Right renal pelvis (tissue), 4 donors: ENCODE data around the gene UBE2S. TPM values are rescaled to one million over a fixed set of nuclear protein-coding genes. Genes with fewer than 3 reads are reported as not detected.
"Not testable (repeated sequence)": the region's sequence is repeated elsewhere in the genome, so short reads cannot be mapped to it uniquely, and the experiment has no call there.

Source experiments
- DNase-seq, 4 donors: peaks; one replicate each; pipeline ENCODE4 v3.0.0-alpha.2; 2013; ENCODE audit warnings: low read depth in 4 of 4, low spot score in 3 of 4, missing footprints in 1 of 4
- polyA plus RNA-seq, 4 donors: library from polyadenylated mRNA; unstranded; fragments of 120-200 nt; gene quantifications; one replicate each; pipeline ENCODE4 v1.2.1, GENCODE V29; 2013; ENCODE audit not compliant: insufficient read length in 4 of 4

Gene UBE2S
- 10 to 100 TPM; 42.6 to 69.0 (median 48.9) TPM for polyA plus RNA-seq

DNA sequence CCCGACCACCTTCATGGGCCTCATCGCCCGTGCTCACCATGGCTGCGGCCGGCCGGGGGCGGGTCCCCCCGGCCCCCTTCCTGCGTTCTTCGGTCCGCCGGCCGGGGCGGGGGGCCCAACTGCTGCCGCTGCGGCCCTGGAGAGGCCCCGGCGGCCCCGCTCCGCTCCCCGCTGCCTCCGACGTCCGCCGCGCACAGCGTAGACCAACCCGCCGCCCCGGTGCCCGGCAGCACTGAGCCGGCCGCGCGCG is at the start of gene UBE2S:
Gene UBE2S, minus strand, starts transcription at position 239 of the 250 bp plus-strand sequence. Its CDS starts 199 bp downstream, at position 40.
- not testable (repeated sequence) for DNase-seq

GRCh38 chr19:55456347-55456746 is 48.8 kb upstream of the UBE2S start:
- DNase-seq: no peak

- no peak for DNase-seq
These were observed 48.1 kb upstream of the UBE2S start for GRCh38 chr19:55455576-55456235.

GRCh38 chr19:55454787-55455243 is 47.2 kb upstream of the UBE2S start:
- DNase-seq: no peak

DNA sequence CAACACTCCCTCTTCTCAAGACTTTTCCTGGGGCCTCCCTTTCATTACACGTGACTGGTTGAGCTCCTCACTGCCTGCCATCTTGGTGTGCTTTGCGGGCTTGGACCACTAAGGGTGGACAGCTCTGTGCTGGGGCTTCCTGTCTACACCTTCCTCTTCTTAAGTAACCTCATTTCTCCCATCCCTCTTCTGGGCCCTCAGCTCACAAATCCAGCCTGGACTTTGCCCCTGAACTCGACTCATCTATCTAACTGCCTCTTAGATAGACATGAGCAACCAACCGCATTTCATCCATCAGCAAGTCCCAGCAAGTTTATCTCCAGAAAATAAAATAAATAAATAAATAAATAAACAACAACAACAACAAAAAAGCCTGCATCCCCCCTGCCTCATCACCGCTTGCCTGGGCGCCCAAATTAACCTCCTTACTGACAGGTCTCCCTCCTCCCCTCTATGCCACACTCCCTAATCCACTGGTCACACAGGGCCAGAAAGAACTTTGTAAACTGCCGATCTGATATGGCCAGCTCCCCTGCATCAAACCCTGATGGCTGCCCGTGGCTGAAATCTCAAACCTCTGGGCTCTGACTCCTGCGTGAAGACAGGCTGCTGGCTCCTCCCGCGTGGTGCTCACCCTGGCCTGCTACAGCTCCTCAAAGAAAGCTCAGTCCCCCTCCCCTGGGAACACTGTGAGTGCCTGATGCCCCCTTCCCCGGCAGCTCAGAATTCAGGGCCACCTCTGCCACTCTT is 46.1 kb upstream of the UBE2S start:
- no peak for DNase-seq

DNA sequence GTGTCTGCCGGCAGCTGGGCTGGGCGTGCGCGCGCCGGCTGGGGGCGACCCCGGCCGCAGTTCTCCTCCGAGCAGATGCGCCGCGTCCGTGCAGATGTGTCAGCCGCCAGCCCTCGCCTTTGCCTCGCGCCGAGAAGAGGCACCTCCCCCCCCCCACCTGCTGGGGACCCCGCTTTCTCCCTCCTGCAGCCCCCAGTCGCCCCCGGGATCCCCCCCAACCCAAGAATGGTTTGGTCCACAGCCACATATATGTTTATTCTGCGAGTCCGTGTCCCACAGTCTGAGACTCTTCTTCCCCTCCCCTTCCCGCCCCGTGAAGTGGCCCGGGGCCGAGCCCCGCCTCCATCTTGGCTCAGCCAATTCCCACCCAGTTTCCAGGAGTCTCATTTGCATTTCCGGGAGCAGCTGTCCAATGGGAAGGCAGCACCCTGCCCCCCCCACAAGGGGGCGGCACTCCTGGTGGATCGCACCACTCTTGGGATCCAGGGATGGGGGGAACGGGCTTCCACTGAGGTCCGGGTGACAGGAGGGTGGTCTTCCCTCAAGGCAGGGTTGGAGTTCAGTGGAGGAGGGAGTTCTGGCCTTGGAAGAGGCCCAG is 45.3 kb upstream of the UBE2S start:
- peak; percentile 74 to 80 (median 78) for DNase-seq

DNA sequence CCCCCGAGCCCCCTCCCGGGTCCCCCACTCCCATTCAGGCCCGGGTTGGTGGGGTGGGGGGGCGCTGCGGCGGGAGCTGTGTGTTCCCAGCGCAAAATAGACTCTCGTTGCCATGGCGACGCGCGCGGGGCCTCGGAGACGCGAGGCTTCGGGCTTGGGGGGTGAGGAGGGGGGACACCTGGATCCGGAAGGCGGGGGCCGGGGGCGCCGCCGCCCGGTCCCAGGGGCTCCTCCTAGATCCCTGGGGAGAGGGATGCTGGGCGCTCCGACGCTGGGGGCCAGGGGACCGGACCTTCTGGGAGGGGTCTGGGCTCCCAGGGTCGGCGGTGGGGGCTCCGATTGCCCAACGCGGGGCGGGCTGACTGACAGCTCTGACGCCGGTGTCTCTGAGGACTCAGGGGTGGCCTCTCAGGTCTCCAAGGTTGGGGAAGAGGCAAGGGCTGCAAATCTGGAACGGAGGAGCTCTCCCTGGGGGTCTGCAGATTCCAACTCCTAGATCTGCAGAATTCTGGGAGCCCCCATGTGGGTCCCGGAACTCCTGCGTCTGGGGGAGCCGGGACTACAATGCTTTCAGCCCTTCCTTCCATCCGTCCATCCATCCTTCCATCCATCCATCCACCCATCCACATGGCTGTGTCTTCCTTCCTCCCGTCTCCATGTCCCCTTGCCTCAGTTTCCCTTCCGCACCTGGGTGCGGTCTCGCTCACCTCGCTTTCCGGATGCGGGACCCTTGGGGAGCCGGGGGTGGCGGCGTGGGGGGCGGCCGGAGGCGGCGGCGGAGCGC is 44.6 kb upstream of the UBE2S start:
- no peak for DNase-seq

GRCh38 chr19:55451163-55451964 is 43.8 kb upstream of the UBE2S start:
- no peak for DNase-seq

GRCh38 chr19:55449469-55449868 is 41.9 kb upstream of the UBE2S start:
- no peak for DNase-seq

GRCh38 chr19:55448175-55448490 is 40.5 kb upstream of the UBE2S start:
- DNase-seq: not testable (repeated sequence)

DNA sequence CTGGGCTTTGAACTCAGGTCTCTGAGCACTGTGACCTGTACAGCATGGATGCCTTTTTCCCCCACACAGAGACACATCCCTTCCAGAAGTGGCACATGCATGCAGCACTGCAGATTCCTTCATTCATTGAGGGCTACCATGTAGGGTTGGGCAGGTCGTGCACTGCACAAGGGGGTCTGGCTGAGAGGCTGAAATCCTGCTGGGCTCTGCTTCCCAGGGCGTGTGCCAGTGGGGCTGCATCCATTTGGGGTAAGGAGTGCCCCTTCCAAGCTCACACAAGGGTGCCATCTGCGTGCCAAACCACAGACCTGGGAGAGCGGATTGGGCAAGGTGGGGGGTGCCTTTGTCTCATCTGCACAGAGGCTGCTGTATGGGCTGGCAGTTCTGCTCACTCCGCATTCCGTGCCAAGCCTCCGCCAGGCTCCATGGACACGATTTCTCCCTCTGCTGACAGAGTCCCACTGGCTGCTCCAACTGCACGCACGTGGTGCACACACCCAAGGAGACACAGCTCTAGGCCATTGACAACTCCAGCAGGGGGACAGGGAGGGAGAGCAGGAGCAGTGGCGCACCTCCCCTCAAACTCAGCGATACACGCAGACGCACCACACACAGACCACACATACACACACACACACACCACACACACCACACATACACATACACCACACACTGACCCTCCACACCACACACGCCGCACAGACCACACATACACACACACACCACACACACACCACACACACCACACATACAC is 40.0 kb upstream of the UBE2S start:
- no peak for DNase-seq

DNA sequence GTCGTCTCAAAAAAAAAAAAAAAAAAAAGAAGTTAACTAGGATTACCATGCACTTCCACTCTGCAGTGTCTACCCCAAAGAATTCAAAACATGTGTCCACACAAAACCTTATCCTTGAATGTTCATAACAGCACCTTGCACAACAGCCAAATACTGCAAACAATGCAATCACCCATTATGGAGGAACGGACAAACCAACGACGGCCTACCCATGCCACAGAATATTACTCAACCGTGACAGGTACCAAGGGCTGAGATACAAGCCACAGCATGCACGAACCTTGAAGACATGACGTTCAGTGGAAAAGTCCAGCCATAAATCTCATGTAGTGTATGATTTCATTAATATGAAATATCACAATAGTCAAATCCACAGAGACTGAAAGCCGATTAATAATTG is 38.5 kb upstream of the UBE2S start:
- DNase-seq: no peak

GRCh38 chr19:55444646-55445045 is 37.1 kb upstream of the UBE2S start:
- DNase-seq: no peak

DNA sequence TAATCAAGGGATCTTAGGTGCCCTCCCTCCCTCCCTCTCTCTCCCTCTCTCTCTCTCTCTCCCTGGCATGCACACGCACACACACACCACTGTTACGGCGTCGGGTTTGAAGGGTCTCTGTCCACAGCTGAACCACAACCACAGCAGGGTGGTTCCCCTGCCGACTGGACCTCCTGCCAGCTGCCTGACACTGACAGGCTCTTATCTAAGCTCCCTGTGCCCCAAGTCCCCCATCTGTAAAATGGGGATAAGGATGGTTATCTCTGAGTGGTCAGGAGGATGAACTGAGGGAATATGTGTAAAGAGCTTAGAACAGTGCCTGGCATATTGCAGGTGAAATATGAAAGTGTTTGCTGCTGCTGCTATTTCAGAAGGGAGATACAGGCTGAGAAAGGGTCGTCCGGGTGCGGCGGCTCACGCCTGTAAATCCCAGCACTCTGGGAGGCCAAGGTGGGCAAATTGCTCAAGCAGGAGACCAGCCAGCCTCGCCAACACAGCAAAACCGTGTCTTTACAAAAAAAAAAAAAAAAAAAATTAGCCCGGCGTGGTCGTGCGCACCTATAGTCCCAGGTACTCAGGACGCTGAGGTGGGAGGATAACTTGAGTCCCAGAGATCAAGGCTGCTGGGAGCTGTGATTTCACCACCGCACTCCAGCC is 36.4 kb upstream of the UBE2S start:
- DNase-seq: no peak

DNA sequence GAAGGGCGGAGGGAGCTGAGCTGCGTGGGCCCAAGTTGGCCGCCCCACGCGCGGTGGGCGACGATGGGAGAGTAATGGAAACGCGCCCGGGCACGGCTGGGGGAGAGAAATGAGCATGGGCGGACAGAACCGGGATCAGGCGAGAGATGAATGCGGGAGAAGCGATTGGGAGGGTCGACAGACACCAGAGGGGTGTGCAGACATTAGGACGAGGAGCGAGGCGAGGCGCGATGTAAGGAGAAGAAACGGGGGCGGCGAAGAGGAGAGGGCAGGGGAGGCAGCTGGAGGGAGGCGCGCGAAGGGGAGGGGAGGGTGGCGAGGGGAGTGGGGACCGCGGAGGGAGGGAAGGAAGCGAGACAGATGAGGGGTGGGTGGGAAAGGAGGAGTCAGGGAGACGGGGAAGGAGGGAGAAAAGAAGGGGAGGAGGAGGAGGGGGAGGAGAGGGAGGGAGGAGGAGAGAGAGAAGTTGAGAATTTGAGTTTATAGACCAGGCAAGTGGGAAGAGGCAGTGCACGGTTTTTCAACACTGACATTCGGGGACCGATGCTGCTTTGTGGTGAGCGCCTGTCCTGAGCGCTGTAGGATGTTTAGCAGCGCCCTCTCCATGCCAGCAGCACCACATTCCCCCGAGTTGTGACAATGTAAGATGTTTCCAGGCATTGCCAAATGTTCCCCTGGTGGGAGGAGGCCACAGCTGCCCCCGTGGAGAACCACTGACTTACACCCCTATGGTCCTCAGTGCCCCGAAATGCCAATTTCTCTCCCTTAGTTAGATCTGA is 35.6 kb upstream of the UBE2S start, which contains the start of gene SHISA7:
Gene SHISA7, minus strand, starts transcription at position 256 of the 779 bp plus-strand sequence. CDS start 437 bp downstream, outside the sequence.
- DNase-seq: no peak

DNA sequence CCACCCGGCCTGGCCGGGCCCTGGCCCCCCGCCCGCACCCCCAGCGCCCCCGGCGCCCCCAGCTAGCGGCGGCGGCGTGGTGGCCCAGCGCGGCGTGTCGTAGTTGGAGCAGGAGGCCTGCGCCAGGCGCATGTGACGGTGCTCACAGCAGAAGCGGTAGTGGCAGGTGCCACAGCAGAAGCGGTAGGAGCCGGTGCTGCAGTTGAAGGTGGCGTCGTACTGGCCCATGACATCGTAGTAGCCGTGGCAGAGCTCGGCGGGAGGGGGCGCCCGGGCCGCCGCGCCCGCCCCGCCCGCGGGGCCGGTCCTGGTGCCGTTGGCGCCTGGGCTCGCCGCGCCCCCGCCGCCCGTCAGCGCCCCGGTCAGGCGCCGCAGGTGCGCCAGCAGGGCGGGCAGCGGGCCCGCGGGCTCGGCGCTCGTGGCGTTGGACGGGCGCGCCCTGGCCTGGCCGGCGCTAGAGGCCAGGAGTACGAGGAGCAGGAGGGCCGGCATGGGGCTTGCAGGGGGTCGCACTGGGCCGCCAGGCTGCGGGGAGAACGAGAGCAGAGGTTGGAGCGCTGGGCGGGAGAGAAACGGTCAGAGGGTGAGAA is 34.9 kb upstream of the UBE2S start:
- no peak for DNase-seq

DNA sequence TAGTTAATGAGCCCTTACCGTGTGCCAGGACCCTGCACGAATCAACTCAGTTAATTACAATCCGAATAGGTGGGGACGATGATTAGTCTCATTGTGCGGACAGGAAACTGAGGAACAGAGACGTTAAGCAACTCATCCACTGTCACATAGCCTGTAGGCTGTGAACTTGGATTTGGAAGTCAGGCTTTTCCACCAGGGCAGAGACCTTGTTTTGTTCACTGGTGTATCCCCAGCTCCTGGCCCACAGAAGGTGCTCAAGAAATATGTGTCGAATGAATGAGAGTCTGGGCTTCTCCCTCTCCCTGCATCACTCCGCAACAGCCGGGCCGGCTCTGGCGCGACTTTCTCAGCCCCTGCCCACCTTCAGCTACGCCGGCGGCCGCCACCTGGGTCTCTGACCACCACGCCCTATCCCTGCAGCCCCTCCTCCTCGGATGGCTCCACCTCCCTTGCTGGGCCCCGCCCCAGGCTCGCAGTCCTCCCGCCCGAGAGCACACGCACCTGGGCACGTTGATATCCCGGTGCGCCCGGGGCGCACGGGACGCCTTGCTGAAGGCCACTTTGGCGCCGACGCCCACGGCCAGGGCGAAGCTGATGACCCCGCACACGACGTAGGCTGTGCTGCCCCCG is 34.2 kb upstream of the UBE2S start:
- DNase-seq: no peak

- DNase-seq: no peak
These were observed 33.7 kb upstream of the UBE2S start for GRCh38 chr19:55441319-55441691.
